ENCODE data around the gene FGB. TPM values are rescaled to one million over a fixed set of nuclear protein-coding genes. Genes with fewer than 3 reads are reported as not detected.

FGB gene
- total and polyA plus RNA-seq, 8 donors, result 0.31 to 22.8 (median 6.2) TPM; not detected in 5

DNA sequence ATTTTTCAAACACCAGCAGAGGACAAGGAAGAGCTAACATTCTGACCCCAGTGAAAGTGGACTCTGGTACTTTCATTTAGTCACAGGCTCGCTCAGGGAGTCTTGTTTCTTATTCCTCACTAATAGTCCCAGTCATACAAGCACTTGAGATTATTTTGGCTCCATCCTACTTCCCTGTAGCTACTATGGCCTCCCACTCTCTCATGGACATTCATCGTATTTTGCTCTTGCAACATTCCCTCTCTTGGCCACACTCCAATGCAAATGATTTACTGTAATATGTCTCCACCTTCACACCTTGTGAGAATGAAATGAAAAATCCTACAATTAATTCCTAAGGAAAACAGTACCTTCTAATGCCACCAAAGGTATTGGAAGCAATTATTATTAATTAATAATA is 33.9 kb upstream of the FGB start:
- H3K9me3 ChIP-seq, result no peaks in the 10 kb centered on the region
- peak in 1 of 2 donors; percentile 26 for DNase-seq
- H3K27me3 ChIP-seq, result peaks cover 0 to 13% (median 0%) of the 10 kb centered on the region in 3 donors
- H3K27ac ChIP-seq, result no peak overlapping the region
- H3K36me3 ChIP-seq, result no peaks in the 10 kb centered on the region
- TF ChIP-seq EP300 (IDR thresholded peaks at IDR 0.05) (no peak), CTCF (IDR thresholded peaks at IDR 0.05) (no peak), POLR2AphosphoS5 (IDR thresholded peaks at IDR 0.05) (no peak), POLR2A (IDR thresholded peaks at IDR 0.05) (no peak)
- no peak overlapping the region for H3K4me3 ChIP-seq
- H3K4me1 ChIP-seq, result no peaks in the 10 kb centered on the region
- 43 to 61% (median 52%) methylated on average over 2 of the region's 2 CpGs for WGBS, 5 donors
- intact Hi-C loops (cut with DNase I; ENCODE audit: low total_unique reads), result no loop called here

DNA sequence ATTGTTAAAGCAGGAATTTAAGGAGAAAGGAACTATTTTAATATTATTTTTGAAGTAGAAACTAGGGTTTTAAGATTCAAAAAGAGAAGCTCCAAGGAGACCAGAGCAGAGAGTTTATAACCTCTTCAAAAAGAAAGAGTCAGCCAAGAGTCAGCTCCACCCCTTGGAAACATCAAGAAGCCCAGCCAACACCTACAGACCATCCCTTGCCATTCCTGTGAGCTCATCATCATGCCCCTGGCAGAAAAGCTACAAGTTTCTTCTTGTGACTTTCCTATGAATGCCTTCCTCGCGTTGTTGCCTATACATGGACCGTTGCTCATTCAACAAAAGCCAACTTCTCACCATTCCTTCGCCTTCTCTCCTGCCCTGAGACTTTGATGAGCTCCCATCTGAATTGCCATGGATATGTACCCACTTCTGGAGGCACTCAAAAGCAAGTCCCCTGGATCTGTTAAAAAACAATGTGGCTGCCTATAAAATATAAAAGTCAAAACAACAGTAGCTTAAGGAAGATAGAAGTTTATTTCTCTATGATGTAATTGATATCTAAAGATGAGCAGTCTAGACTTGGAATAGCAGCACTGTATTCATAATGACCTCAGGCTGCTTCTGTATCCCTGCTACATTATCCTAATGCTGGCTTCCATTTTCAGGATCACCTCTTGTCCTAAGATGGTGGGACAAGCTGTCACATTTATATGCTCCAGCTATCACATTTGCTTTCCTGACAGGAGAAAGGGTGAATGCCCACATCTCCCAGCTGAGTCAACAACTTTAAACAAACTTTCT is 32.9 kb upstream of the FGB start:
- Histone ChIP-seq H3K27ac (no peak overlapping the region), H3K4me3 (no peak overlapping the region), H3K36me3 (no peaks in the 10 kb centered on the region), H3K27me3 (peaks cover 0 to 4% (median 0%) of the 10 kb centered on the region in 3 donors), H3K9me3 (no peaks in the 10 kb centered on the region), H3K4me1 (no peaks in the 10 kb centered on the region)
- TF ChIP-seq POLR2A (IDR thresholded peaks at IDR 0.05) (no peak), POLR2AphosphoS5 (IDR thresholded peaks at IDR 0.05) (no peak), EP300 (IDR thresholded peaks at IDR 0.05) (no peak), CTCF (IDR thresholded peaks at IDR 0.05) (no peak)
- DNase-seq, result peak in 1 of 2 donors; percentile 33
- intact Hi-C loops (cut with DNase I; ENCODE audit: low total_unique reads), result no loop called here
- WGBS, 5 donors, result 84 to 92% (median 88%) methylated on average over 4 of the region's 4 CpGs

- Histone ChIP-seq H3K4me3 (no peak overlapping the region), H3K4me1 (no peaks in the 10 kb centered on the region), H3K36me3 (peaks cover 10 to 43% (median 39%) of the 10 kb centered on the region in 4 donors), H3K27me3 (no peaks in the 10 kb centered on the region), H3K27ac (no peak overlapping the region), H3K9me3 (no peaks in the 10 kb centered on the region)
- intact Hi-C loops (cut with DNase I; ENCODE audit: low total_unique reads), result no loop called here
- TF ChIP-seq EP300 (IDR thresholded peaks at IDR 0.05), result no peak
- no peak for TF ChIP-seq CTCF (IDR thresholded peaks at IDR 0.05)
- no peak for TF ChIP-seq POLR2A (IDR thresholded peaks at IDR 0.05)
- no peak for TF ChIP-seq POLR2AphosphoS5 (IDR thresholded peaks at IDR 0.05)
- DNase-seq, result no peak
- WGBS, 5 donors, result 54 to 87% (median 84%) methylated on average over 1 of the region's 1 CpG
These were observed 28.5 kb upstream of the FGB start for GRCh38 chr4:154534296-154534695.

DNA sequence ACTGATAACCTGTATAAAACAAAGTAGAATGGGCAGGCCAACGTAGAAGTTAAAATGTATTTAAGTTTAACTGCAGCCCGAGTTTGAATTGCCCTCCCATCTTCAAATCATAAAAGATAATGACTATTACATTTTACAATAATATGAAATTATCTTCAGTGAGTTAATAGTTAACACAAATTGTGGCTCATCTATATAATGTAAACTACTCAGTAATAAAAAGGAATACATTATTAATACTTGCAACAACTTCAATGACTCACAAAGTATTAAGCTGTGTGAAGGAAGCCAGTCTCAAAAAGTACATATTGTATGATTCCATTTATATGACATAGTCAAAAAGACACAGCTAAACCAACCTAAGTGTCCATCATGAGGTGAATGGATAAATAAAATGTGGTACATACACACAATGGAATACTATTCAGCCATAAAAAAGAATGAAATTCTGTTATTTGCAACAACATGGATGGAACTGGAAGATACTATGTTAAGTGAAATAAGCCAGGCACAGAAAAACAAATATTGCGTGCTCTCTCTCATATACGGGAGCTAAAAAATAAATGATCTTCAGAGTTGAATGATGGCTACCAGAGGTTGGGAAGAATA is 20.4 kb upstream of the FGB start:
- Histone ChIP-seq H3K4me3 (no peak overlapping the region), H3K4me1 (peaks cover 0 to 3% (median 0%) of the 10 kb centered on the region in 4 donors), H3K27ac (no peak overlapping the region), H3K27me3 (no peaks in the 10 kb centered on the region), H3K9me3 (no peaks in the 10 kb centered on the region), H3K36me3 (peaks cover 42 to 100% (median 100%) of the 10 kb centered on the region in 4 donors)
- TF ChIP-seq EP300 (IDR thresholded peaks at IDR 0.05) (no peak), POLR2AphosphoS5 (IDR thresholded peaks at IDR 0.05) (no peak), POLR2A (IDR thresholded peaks at IDR 0.05) (no peak), CTCF (IDR thresholded peaks at IDR 0.05) (no peak)
- 90 to 94% (median 92%) methylated on average over 4 of the region's 4 CpGs for WGBS, 5 donors
- no peak for DNase-seq
- intact Hi-C loops (cut with DNase I; ENCODE audit: low total_unique reads), result no loop called here

All from stomach (tissue), 9 donors.